Epidermal melanocyte (primary cell): ENCODE results near the gene KCTD21.
"Not testable (repeated sequence)": the region's sequence is repeated elsewhere in the genome, so short reads cannot be mapped to it uniquely, and the experiment has no call there.

ENCODE experiments used
- DNase-seq: peaks from one replicate; pipeline ENCODE4 v3.0.0; 2011; ENCODE audit warnings: low spot score; ENCODE audit not compliant: insufficient read length

The KCTD21 gene, protein sequence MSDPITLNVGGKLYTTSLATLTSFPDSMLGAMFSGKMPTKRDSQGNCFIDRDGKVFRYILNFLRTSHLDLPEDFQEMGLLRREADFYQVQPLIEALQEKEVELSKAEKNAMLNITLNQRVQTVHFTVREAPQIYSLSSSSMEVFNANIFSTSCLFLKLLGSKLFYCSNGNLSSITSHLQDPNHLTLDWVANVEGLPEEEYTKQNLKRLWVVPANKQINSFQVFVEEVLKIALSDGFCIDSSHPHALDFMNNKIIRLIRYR

DNA sequence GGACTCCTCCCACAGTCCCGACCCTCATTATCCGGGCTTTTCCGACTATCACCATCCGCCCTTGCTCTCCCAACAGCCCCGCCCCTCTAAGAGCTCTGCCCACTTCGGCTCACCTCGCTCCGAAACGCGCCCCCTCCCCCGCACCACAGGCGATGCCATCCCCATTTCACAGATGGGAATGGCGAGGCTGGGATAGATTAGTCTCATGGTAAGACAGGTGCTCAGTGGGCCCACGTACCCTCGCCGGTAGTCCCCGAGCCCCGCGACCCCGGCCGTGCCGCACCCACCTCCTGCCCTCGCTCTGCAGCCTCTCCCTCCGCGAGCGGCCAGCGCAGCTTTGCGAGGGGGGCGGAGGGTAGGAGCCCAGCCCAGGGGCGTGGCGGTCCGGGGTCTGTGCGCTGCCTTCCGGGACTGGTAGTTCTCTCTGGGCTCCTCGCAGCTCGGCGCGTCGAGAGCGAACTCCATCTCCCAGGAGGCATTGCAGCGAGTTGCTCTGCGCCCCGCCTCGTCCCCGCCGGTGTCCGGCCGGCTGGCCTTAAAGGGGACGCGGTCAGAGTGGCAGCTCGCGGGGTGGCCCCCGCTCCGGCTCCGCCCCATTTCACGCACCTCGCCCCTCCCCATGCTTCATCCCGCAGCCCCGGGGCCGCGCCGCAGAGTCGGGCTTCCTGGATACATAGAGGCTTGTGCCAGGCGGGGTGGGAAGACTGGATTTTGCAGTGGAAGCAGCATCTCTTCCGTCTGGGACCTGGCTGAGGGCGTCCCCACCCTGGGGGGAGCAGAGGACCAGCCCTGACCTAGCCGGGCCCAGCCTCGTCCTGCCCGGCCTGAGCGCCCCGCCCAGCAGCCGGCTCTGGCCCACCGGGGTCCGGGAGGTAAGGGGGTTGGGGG, at the start of gene KCTD21, which contains the start of gene USP35:
Gene KCTD21 (minus strand): TSS at position 341 of the 888 bp plus-strand sequence. CDS start 14,072 bp downstream, outside the sequence.
Gene USP35 (plus strand): TSS at position 634 of the 888 bp plus-strand sequence. CDS start 7,327 bp downstream, outside the sequence.
- DNase-seq: peak; percentile 98

DNA sequence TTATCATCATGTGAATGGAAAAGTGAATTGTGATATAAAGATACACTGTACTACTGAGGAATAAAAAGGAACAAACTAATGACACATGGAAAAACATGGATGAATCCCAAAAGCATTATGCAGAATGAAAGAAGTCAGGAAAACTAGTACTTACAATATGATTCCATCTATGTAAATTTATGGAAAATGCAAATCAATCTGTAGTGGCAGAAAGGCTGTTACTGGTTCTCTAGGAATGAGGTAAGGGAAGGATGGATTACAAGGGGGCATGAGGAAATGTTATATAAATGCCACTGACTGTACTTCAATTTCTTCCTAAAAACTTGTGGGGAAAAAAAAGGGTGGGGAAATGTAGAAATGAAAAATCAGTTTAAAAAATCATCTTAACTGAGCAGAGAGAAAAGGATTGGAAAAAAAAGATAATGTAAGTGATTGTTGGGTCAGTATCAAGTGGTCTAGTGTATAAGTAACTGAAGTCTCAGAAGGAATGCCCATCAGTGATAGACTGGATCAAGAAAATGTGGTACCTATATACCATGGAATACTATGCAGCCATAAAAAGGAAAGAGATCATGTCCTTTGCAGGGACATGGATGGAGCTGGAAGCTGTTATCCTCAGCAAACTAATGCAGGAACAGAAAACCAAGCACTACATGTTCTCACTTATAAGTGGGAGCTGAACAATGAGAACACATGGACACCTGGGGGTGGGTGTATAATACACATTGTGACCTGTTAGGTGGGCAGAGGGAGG, 49.0 kb upstream of the KCTD21 start:
- DNase-seq: no peak

GRCh38 chr11:78234006-78234405, 45.6 kb upstream of the KCTD21 start:
- no peak for DNase-seq

DNA sequence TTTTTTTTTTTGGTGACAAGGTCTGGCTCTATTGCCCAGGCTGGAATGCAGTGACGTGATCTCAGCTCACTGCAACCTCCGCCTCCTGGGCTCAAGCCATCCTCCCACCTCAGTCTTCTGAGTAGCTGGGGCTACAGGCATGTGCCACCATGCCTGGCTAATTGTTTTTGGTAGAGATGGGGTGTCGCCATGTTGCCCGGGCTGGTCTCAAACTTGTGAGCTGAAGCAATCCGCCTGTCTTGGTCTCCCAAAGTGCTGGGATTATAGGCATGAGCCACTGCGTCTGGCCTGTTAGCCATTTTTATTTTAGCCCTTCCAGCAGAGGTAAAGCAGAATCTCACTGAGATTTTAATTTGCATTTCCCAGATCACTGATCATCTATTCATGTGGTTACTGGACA, 44.6 kb upstream of the KCTD21 start:
- DNase-seq: not testable (repeated sequence)

GRCh38 chr11:78231962-78232501, 43.6 kb upstream of the KCTD21 start:
- no peak for DNase-seq

DNA sequence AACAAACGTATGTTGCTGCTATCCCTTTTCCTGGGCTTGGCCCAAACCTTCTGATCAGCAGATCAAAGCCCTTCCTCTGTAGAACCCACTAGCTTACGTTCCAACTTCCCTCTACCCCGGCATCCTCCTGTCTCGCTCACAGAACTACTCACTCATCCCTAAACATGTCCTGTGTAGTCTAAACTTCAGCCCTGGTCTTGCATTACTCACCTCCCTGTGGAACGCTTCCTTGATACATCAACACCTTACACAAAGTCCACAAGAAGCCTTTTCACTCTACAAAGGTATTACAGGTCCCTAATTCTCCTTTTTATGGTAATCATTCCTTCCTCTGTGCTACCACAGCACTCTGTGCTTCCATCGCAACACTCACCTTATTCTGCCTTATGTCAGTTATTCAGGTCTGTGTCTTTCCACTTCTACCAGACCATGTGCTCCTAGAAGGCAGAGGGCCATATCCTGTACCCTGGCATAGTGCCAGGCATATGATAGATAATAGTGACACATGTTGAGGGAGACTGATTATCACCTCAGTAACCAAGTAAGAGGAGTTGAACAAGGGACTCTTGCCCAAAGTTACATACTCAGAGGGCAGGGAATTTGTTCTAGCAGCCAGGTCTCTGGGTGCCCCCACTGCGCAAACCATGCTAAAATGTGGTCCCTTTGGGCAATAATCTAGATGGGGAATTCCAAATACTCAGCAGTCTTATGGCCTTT, 41.9 kb upstream of the KCTD21 start:
- no peak for DNase-seq

- DNase-seq: no peak
These were observed 40.7 kb upstream of the KCTD21 start for GRCh38 chr11:78229106-78229505.

- DNase-seq: peak; percentile 57
These were observed 40.0 kb upstream of the KCTD21 start for GRCh38 chr11:78228467-78228866.

DNA sequence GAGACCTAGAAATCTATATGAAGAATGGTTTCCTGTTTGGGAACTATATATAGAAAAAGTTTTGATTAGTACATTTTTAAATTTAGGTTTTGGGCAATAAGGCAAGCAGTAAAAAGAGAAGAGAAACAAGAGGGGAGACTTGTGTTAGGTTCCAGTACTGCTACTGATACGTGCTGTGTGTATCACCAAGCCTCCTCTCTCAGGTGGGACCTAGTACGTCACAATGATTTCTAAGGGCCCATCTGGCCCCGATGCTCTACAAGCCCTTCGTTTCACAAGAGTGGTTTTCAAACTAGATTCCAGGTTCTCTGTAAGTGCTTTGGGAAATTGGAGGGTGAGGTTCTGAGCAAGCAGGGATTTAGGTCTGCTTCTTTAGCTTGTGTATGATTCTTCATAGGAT, 39.5 kb upstream of the KCTD21 start:
- DNase-seq: no peak

DNA sequence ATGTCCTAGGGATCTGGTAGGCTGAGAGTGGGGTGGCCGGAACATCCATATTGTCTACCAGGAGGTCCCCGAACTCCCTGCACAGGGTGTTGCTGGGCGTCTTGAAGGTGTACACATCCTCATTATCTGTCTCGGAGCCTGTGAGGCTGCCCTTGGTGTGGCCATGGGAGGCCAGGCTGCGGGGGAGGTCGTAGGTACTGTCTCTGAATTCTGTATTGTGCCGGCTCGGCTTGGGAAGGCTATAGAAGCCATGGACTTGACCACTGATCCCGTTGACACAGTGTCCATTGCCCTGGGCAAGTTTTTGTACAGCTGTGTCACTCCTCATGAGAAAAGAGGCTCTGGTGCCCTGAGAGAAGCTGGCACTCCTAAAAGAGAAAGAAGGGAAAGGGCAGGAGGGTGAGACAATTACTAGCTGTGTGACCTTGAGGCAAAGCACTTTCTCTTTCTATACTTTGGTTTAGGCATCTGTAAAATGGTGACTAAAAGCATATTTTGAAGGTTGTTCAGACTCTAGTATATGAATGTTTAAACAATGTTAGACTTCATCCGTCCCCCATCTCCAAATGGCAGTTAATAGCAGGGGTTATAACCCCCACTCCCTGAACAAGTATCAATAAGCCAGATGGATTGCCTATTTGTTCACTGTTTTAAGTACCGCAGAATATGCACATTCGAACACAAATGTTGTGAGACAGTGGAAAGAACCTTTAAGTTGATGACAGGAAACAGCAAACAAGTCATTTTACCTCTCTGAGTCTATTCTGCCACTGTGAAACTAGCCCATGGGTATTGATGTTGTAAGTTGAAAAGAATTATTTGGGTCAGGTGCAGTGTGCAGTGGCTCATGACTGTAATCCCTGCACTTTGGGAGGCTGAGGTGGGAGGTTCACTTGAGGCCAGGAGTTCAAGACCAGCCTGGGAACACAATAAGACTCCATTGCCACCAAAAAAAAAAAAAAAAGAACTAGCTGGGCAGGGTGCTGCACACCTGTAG, 38.6 kb upstream of the KCTD21 start:
- no peak for DNase-seq

GRCh38 chr11:78224906-78225420, 36.5 kb upstream of the KCTD21 start:
- no peak for DNase-seq

GRCh38 chr11:78224506-78224905, 36.1 kb upstream of the KCTD21 start:
- DNase-seq: no peak

- no peak for DNase-seq
These were observed 35.0 kb upstream of the KCTD21 start for GRCh38 chr11:78223320-78223954.

- not testable (repeated sequence) for DNase-seq
These were observed 34.3 kb upstream of the KCTD21 start for GRCh38 chr11:78222726-78223125.

DNA sequence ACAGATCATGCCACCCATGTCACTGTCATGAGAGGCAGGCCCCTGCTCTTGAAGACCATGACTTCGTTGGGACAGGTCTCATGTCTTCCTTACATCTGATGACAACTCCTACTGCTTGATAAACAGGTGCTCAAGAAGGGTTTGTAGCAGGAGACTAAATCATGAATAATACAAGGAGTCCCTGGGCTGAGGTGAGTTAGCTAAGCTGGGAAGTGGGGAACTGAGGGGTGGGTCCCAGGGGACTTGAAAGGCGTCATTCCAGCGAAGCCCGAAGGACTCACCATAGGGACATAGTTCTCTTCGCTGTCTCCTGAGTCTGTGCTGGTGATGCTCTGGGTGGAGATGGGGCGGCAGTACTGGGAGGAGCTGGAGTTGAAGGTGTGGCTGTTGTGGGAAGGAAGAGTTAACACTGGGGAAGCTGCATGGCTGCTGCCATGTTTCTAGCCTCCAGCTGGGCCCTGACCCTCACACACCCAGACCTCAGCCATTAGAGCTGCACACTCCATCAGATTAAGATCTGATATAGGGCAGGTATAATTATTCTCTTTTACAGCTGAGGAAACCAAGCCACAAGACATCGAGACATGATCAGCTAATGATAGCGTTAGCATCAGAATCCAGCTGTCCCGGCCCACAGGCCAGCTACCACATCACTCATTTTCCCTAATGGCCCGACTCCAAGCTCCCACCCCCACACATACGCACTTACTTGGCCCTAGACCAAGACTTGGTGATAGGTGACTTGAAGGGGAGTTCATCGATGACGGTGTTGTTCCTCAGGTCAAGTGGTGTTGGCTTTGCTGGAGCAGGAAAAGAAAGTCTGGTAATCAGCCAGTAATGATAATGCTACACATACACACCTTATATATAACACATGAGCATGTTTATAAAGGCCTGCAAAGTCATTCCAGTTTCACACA, 33.2 kb upstream of the KCTD21 start:
- DNase-seq: no peak

DNA sequence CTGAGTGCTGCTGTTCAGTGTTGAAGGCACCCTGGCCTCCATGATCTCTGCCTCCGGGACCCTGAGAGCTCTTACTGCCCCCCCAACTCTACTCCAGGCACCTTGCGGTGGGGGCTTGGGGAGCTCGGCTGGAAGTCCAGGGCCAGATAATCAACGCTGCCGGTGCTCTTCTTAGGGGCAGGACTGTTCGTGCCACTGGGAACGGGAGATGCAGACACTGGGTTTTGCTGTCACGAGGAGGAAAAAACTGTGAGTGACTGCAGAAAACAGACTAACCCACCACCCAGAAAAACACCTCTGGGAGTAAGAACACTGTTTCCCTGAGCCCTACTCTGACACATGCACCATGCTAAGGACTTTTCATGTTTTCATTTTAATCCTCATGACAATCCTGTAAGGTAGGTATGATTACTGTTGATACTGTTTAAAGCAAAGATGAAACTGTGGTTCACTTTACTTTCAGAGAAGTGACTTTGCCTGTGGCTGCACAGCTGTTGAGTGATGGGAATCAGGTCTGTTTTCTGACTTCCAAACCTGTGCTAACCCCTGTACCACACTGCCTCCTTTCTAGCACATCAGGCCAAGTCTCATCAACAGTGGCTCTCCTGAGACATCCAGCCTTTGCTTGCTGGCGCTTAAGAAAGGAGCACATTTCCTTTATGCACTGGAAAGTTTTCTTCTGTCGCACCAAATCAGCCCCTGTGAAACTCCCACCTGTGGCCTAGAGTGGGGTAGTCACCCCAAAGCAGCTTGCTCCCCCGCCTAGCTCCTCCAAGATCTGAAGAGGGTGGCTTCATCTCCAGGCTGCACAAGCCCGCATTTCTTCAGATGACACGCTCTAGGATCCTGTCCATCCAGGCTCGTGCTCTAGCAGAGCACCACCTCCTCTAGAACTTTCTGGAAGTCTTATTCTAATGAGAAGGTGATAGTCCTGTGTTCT, 32.1 kb upstream of the KCTD21 start:
- no peak for DNase-seq
